ENCODE data around the gene PARD3.

DNA sequence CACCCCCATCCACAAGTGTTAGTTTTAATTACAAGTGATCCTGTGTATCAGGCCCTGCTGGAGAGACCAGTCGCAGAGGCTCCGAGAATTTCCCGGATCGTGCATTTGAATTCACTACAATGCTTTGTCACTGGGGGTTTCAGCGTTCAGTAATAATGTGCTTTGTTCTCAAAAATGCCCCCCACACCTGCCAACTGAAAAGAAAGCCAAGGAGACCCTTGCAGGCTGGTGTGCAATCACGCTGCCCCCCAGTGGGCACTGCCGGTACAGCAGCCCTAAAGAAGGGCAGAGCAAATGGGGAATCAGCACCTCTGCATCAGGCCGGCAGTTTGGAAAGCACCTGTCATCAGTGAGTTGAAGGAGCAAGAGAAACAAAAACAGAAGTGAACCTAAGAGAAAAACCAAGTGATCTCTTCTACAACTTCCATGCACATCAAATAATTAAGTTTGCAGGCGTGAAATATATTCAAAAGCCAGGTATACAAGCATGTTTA, 177.6 kb downstream of the PARD3 start:
- TF ChIP-seq MTA3 (IDR thresholded peaks at IDR 0.05; ENCODE audit: borderline replicate concordance, low read length) = no peak
- TF ChIP-seq RCOR1 (conservative IDR thresholded peaks at IDR 0.05; ENCODE audit: low read depth, low read length) = no peak
- TF ChIP-seq HDGF (IDR thresholded peaks at IDR 0.05) = no peak

All from GM12878 (cell line).